Anterior cingulate cortex (tissue), 58 donors: ENCODE measurements around the gene ZCCHC7.
"Not testable (repeated sequence)": the region's sequence is repeated elsewhere in the genome, so short reads cannot be mapped to it uniquely, and the experiment has no call there.

ENCODE experiments used
- DNase-seq, 58 donors: peaks; one replicate each; lab custom pipeline; 2025; lab: John Stamatoyannopoulos, UW

ZCCHC7 gene

DNA sequence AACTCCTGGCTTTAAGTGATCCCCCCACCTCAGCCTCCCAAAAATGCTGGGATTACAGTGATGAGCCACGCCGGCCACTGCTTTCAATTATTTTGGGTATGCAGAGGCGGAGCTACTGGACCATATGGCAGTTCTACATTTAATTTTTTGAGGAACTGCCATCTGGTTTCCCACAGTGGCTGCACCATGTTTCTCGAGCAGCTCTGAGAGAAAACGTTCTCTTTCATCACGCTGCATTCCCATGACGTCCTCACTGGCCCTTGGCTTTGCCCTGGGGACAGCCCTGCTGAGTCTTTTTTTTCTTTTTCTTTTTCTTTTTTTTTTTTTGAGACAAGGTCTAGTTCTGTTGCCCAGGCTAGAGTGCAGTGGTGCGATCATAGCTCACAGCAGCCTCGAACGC, 266.6 kb downstream of the ZCCHC7 start:
- peak in 1 of 58 donors; percentile 11 for DNase-seq

DNA sequence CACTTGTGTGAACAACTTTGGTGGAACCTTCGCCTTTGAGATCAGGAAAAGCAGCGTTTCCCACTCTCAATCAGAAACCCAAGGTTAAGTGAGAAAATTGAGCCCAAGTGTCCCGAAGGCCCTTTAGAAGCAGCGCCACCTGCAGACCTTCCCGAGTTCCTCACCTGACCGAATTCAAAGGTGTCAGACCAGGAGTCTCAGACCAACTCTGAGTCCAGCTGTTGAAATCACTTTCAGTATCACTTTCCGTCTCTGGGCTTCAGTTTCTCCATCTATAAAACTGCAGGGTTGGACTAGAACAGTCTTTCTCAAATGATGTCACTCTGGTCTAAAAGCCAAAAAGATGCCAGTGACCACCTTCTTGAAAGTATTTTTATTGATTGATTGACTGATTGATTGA, 270.4 kb downstream of the ZCCHC7 start:
- DNase-seq = no peak

DNA sequence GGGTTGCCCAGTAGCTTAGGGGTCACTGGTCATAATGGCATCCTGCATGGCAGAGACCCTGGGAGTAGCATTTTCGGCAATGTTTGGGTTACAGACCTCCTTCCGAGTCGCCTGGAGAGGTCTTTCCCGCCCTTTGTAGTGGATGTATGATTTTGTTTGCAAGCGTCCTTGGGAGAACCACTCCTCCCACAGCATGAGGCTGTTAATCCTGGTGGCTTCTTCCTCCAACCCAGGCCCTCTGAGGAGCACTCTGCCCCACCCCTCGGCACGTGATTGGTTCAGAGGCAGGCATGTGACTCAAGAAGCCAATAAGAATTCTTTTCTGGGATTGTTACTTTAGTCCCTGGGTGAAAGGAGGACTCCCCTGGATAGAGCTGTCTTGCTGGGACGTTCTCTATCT, 271.9 kb downstream of the ZCCHC7 start:
- DNase-seq = no peak

DNA sequence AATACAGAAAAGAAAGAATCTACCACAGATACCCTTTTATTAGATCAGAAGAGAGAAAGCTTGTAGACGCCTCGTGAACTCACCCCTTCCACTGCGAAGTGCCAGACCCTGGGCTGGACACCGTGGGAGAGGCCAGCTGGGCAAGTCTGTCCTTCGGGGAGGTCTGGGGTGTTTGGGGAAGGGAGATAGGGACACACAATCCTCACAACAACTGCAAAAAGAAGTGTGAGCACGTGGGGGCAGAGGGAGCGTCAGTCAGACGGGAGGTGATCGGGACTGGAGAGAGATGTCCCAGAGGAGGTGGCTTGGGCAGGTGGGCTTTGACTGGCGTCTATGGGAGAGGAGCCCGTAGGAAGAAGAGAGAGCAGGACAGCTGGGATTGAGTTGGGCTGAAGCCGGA, 274.9 kb downstream of the ZCCHC7 start:
- no peak for DNase-seq

DNA sequence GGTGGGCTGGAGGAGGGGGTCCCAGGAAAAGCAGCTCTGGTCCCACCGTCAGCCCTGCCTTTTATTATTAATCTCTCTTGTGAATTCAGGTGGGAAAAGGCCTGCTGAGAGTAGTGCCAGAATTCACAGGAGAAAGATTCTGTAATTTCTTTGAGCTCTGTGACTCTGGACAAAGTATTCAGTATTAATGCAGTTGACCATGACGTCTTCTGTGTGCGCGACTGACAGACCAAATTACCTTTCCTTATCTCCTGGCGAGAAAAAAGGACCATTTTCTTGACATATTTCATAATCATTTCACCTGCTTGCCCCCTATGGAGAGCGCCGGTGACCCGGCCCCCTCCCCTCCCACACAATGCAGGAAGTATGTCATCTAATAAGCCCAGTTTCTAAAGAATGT, 275.3 kb downstream of the ZCCHC7 start:
- no peak for DNase-seq

DNA sequence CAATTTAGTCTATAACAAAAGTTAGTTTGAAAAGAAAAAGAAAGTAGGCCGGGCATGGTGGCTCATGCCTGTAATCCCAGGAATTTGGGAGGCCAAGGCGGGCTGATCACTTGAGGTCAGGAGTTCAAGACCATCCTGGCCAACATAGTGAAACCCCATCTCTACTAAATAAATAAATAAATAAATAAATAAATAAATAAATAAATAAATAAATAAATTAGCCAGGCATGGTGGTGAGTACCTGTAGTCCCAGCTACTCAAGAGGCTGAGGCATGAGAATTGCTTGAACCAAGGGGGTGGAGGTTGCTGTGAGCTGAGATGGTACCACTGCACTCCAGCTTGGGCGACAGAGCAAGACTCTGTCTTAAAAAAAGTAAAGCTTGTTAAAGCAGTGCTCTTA, 277.6 kb downstream of the ZCCHC7 start:
- DNase-seq = not testable (repeated sequence)

DNA sequence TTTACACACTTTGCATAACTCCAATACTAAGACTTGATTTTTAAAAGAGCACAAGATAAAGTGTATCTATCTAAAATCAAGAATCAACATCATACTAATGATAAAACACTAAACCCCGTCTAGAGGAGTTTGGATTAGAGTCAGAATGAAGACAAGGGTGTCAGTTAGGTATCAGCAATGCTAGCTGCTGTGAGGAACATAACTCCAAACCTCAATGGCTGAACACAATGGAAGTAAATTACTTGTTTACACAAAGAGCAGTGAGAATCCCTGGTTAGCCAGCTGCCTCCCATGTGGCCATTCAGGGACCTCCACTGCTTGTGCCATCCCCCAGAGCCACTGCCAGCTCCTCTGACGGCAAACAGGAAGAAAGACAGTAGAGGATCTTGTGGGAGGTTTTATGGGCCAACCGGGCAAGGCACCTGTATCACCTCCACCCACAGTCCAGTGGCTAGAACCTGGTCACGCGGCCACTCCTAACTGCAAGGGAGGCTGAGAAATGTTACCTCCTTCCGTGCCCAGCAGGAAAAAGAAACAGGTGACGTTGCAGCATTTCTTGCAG, 278.2 kb downstream of the ZCCHC7 start:
- DNase-seq = no peak

DNA sequence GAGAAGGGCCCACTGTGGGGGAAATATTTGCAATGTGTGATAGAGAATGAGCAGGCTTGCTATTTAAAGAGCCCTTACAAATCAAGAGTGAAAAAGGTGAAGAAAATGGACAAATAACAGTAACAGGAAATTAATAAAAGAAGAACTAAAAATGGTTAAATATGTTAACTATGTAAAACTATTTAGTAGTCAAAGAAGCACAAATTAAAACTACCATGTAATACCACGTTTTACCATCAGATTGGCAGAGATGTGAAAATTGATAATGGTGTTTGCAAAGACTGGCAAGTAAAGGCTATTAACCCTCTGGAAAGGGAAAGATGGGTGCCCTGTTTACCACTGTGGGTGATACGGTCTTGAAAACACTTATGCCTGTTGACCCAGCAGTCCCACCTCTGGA, 279.0 kb downstream of the ZCCHC7 start:
- no peak for DNase-seq

DNA sequence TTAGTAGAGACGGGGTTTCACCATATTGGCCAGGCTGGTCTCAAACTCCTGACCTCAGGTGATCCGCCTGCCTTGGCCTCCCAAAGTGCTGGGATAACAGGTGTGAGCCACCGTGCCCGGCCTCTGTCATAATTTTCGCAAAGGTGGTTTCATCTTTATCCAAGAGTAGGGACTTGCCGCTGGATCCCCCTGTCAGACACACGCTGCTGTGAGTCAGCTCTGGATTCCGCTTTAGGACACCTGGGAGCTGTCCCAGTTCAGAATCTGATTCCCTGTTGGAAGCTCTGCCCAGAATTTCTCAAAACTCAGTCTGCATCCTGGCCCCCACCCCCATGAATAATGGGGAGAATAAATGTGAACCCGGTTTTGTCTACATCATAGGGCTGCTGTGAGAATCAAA, 284.2 kb downstream of the ZCCHC7 start:
- DNase-seq = no peak

DNA sequence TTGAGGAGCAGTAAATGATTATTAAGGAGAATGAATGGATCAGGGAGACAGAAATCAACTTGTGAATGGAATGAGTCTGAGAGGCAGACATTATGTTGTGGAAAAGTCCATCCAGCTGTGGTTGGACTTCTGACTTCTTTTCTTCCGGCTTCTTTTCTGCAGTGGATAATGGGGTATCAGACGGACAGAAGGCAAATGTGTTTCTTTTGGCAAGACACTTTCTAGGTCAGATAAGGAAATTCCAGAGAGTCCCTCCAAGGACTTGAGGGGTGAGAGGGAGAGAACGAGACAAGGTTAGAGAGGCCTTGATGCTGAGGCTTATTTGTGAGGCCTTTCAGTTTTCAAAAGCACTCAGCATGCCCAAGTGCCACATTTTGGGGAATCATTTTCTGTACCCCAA, 285.0 kb downstream of the ZCCHC7 start:
- DNase-seq = no peak

DNA sequence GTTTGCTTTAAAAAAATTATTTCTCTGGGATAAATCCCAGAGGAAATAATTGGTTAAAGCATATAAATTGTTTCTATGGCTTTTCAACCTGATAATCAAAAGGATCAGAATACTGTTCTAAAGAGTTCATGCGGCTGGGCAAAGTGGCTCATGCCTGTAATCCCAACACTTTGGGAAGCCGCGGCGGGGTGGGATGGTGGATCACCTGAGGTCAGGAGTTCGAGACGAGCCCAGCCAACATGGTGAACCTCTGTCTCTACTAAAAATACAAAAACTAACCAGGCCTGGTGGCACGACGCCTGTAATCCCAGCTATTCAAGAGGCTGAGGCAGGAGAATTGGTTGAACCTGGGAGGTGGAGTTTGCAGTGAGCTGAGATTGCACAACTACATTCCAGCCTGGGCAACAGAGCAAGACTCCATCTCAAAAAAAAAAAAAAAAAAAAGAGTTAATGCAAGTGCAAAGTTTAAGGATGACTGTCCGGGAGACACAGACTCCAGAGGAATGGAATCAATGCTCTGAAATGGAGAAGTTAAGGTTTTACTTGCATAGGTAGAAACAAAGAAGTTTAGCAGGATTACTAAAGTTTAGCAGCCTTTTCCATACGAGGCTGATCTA, 285.5 kb downstream of the ZCCHC7 start:
- DNase-seq = no peak

DNA sequence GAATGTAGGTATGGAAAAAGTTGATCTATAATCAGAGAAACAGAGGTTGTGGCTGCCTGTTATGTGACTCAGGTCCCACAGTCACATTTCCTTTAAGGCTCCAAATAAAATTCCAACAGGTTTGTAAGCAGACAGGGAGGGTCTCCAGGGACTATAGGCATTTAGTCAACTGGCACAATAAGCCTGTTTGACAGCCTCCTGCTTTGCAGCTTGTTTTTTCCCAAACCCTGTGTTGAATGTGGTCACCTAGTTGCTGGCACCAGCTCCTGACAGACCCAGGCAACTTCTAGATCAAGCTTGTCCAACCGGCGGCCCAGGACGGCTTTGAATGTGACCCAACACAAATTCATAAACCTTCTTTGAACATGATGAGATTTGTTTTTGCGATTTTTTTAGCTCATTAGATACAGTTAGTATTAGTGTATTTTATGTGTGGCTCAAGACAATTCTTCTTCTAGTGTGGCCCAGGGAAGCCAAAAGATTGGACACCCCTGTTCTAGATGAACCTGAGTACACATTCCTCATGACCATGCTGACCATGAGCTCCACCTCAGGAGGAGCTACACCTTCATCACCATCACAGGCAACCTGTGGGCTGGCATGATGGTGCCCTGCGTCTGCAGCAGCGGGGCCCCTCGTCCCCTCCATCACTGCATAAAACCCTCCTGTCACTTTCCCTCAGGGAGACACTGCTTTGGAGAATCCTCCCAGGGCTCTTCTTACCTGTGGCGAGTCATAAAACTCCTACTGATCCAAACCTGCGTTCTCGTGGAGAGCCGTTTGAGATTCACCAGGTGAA, 286.4 kb downstream of the ZCCHC7 start:
- no peak for DNase-seq

DNA sequence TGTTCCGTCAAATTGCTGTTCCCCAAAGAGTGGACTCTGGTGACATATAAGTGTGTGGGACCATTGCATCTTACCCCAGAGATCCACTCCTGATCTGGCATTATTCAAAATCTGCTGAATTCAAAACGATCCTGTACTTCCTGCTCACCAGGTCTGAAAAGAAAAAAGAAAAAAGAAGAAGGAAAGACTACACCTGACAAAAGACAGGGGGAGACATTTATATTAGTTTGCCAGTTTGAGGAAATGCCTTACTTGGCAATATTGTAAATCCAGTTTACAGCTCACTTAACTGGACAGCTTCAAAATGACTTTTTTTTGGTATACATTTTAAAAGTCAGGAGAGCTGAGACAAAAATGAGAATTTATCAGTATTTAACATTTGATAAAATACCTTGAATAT, 287.1 kb downstream of the ZCCHC7 start:
- DNase-seq = no peak
